Measurements from ENCODE around the gene PRPSAP1. TPM values are rescaled to one million over a fixed set of nuclear protein-coding genes. Genes with fewer than 3 reads are reported as not detected.

The PRPSAP1 gene
- total RNA-seq, 1 experiment from 2014 or later, result 47.8 TPM

GRCh38 chr17:76296889-76297288 is 56.8 kb downstream of the PRPSAP1 start:
- Histone ChIP-seq H3K9me2 (replicated peaks; ENCODE audit: low read length) (no peaks in the 10 kb centered on the region), H3K36me3 (ENCODE audit: low read depth, low read length) (no peaks in the 10 kb centered on the region), H3K9me3 (ENCODE audit: low read length) (no peaks in the 10 kb centered on the region), H3K4me1 (ENCODE audit: insufficient read depth, low read length) (no peaks in the 10 kb centered on the region), H3K4me3 (ENCODE audit: low read length) (no peak overlapping the region), H4K20me1 (ENCODE audit: low read length) (no peaks in the 10 kb centered on the region), H2AFZ (ENCODE audit: low read length) (no peak overlapping the region), H3K9ac (ENCODE audit: low read length) (no peak overlapping the region), H3K27me3 (ENCODE audit: low read length) (no peaks in the 10 kb centered on the region), H3K27ac (ENCODE audit: low read length) (no peak overlapping the region), H3K79me2 (ENCODE audit: low read length) (no peaks in the 10 kb centered on the region), H3F3A (ENCODE audit: low read length, unreplicated experiment) (no peaks in the 10 kb centered on the region), H3K4me2 (ENCODE audit: low read length) (no peak overlapping the region)
- no TSS peak for BruUV-seq (replicated peaks)
- DNase-seq, result no peak
- ATAC-seq, result no peak
- CTCF ChIA-PET, result no interaction called here
- intact Hi-C loops (cut with micrococcal nuclease), result loop anchor here (5.0 kb wide), 1 partner anchor 285 kb away; no protein-coding TSS in a partner anchor
- POLR2A ChIA-PET (ENCODE audit: unreplicated experiment), result no interaction called here
- TF ChIP-seq EZH2 (IDR thresholded peaks at IDR 0.05; ENCODE audit: low read length, unreplicated experiment) (no peak), CTCF (conservative IDR thresholded peaks at IDR 0.05; ENCODE audit: low read depth, low read length) (no peak), EZH2phosphoT487 (IDR thresholded peaks at IDR 0.05; ENCODE audit: borderline replicate concordance, low read length) (no peak)

GRCh38 chr17:76296186-76296585 is 57.5 kb downstream of the PRPSAP1 start:
- Histone ChIP-seq H3K36me3 (ENCODE audit: low read depth, low read length) (no peaks in the 10 kb centered on the region), H2AFZ (ENCODE audit: low read length) (no peak overlapping the region), H3K79me2 (ENCODE audit: low read length) (no peaks in the 10 kb centered on the region), H3K9me3 (ENCODE audit: low read length) (no peaks in the 10 kb centered on the region), H3K9ac (ENCODE audit: low read length) (no peak overlapping the region), H3K4me1 (ENCODE audit: insufficient read depth, low read length) (no peaks in the 10 kb centered on the region), H3K27ac (ENCODE audit: low read length) (no peak overlapping the region), H3K9me2 (replicated peaks; ENCODE audit: low read length) (no peaks in the 10 kb centered on the region), H3K4me3 (ENCODE audit: low read length) (no peak overlapping the region), H3F3A (ENCODE audit: low read length, unreplicated experiment) (no peaks in the 10 kb centered on the region), H3K27me3 (ENCODE audit: low read length) (no peaks in the 10 kb centered on the region), H3K4me2 (ENCODE audit: low read length) (no peak overlapping the region), H4K20me1 (ENCODE audit: low read length) (no peaks in the 10 kb centered on the region)
- TF ChIP-seq EZH2phosphoT487 (IDR thresholded peaks at IDR 0.05; ENCODE audit: borderline replicate concordance, low read length), result no peak
- DNase-seq (no peak), ATAC-seq (no peak)
- POLR2A ChIA-PET (ENCODE audit: unreplicated experiment), result no interaction called here
- BruUV-seq (replicated peaks), result no TSS peak
- intact Hi-C loops (cut with micrococcal nuclease), result loop anchor here (5.0 kb wide), 1 partner anchor 284 kb away; no protein-coding TSS in a partner anchor
- CTCF ChIA-PET, result no interaction called here

- TF ChIP-seq CTCF (conservative IDR thresholded peaks at IDR 0.05; ENCODE audit: low read depth, low read length), result no peak
- TF ChIP-seq EZH2phosphoT487 (IDR thresholded peaks at IDR 0.05; ENCODE audit: borderline replicate concordance, low read length), result no peak
- no peak for TF ChIP-seq EZH2 (IDR thresholded peaks at IDR 0.05; ENCODE audit: low read length, unreplicated experiment)
- BruUV-seq (replicated peaks), result no TSS peak
- ATAC-seq (no peak), DNase-seq (no peak)
- Histone ChIP-seq H3K27ac (ENCODE audit: low read length) (no peak overlapping the region), H4K20me1 (ENCODE audit: low read length) (no peaks in the 10 kb centered on the region), H3K9ac (ENCODE audit: low read length) (no peak overlapping the region), H3K27me3 (ENCODE audit: low read length) (no peaks in the 10 kb centered on the region), H3K9me3 (ENCODE audit: low read length) (no peaks in the 10 kb centered on the region), H3K4me2 (ENCODE audit: low read length) (no peak overlapping the region), H2AFZ (ENCODE audit: low read length) (no peak overlapping the region), H3K36me3 (ENCODE audit: low read depth, low read length) (no peaks in the 10 kb centered on the region), H3F3A (ENCODE audit: low read length, unreplicated experiment) (no peaks in the 10 kb centered on the region), H3K9me2 (replicated peaks; ENCODE audit: low read length) (no peaks in the 10 kb centered on the region), H3K4me3 (ENCODE audit: low read length) (no peak overlapping the region), H3K79me2 (ENCODE audit: low read length) (no peaks in the 10 kb centered on the region), H3K4me1 (ENCODE audit: insufficient read depth, low read length) (no peaks in the 10 kb centered on the region)
- ChIA-PET POLR2A (ENCODE audit: unreplicated experiment) (no interaction called here), CTCF (no interaction called here)
- intact Hi-C loops (cut with micrococcal nuclease), result no loop called here
Measured at GRCh38 chr17:76293106-76293505, 60.6 kb downstream of the PRPSAP1 start.

Measured in PC-3 (cell line).